K562 (cell line): ENCODE data around the gene PDGFA. TPM values are rescaled to one million over a fixed set of nuclear protein-coding genes. Genes with fewer than 3 reads are reported as not detected.

Experiments used
- BRCA1 ChIP-seq, 2 experiments: fragments of 450-650 bp in 1 of 2; sonication (generic) in 1 of 2; formaldehyde crosslinking in 1 of 2; IDR thresholded peaks; 2 replicates each; pipeline versions ENCODE4 v1.5.0 to v1.6.1; 2017 to 2020; ENCODE audit warnings: mild to moderate bottlenecking in 1 of 2, missing genetic modification reagents in 1 of 2
- CBX1 ChIP-seq: sonication (generic); IDR thresholded peaks from 2 replicates; pipeline ENCODE4 v1.6.1; 2016; ENCODE audit warnings: antibody characterized with exemption, low read depth, mild to moderate bottlenecking
- CBX8 ChIP-seq: fragments of 200-600 bp; sonication (generic); IDR thresholded peaks from 2 replicates; pipeline ENCODE4 v1.6.1; 2012; ENCODE audit warnings: borderline replicate concordance, mixed run types, low read depth, mild to moderate bottlenecking, moderate library complexity, mixed read lengths, low read length, control low read depth, inconsistent platforms; ENCODE audit not compliant: poor library complexity, severe bottlenecking; ENCODE audit errors: extremely low read depth
- EWSR1 ChIP-seq: fragments of 450-650 bp; IDR thresholded peaks from 2 replicates; pipeline ENCODE4 v1.6.1; 2018; ENCODE audit warnings: borderline replicate concordance, mild to moderate bottlenecking, low read depth, moderate library complexity; ENCODE audit not compliant: partially characterized antibody
- OTX1 ChIP-seq: fragments of 450-650 bp; formaldehyde crosslinking; IDR thresholded peaks from 2 replicates; pipeline ENCODE4 v1.4.0; 2022; ENCODE audit warnings: mild to moderate bottlenecking
- RBBP5 ChIP-seq: fragments of 200-600 bp; sonication (generic); IDR thresholded peaks from 2 replicates; pipeline ENCODE4 v1.6.1; 2012; ENCODE audit warnings: borderline replicate concordance, mild to moderate bottlenecking, low read length, control low read depth, inconsistent platforms; ENCODE audit not compliant: insufficient read depth, poor library complexity, severe bottlenecking
- STAG1 ChIP-seq: sonication (generic); formaldehyde crosslinking; IDR thresholded peaks from 2 replicates; pipeline ENCODE4 v1.5.0; 2020; ENCODE audit warnings: missing genetic modification reagents, borderline replicate concordance
- TGIF2 ChIP-seq: sonication (generic); formaldehyde crosslinking; IDR thresholded peaks from 2 replicates; pipeline ENCODE4 v1.8.1; 2022; ENCODE audit warnings: mild to moderate bottlenecking, missing genetic modification reagents, moderate library complexity
- USF2 ChIP-seq: sonication (generic); formaldehyde crosslinking; IDR thresholded peaks from 2 replicates; pipeline ENCODE4 v1.5.0; 2020; ENCODE audit warnings: missing genetic modification reagents
- ZBED1 ChIP-seq: IDR thresholded peaks from 2 replicates; pipeline ENCODE4 v1.6.1; 2014
- ZNF253 ChIP-seq: fragments of 250-450 bp; sonication (Bioruptor Pico); conservative IDR thresholded peaks from 2 replicates; pipeline ENCODE4 v1.6.1; 2021; ENCODE audit warnings: mild to moderate bottlenecking
- ZNF77 ChIP-seq: fragments of 250-450 bp; sonication (Bioruptor Pico); IDR thresholded peaks from 2 replicates; pipeline ENCODE4 v1.5.0; 2020
- polyA plus RNA-seq, 8 experiments: library from polyadenylated mRNA; depleted of rRNA in 4 of 8; stranded (reverse) in 5 of 8; unstranded in 3 of 8; fragments of >200 nt; fragmentation: Nextera tagmentation in 2 of 8; fragmentation: Illumina TruSeq in 1 of 8; extraction: Ambion mirVana in 2 of 8; extraction: Trizol in 1 of 8; gene quantifications; 2 replicates each; pipeline versions ENCODE4 v1.2.1 to v1.2.3, GENCODE V29; 2011 to 2014; ENCODE audit warnings: inconsistent platforms in 1 of 8, missing spikeins in 1 of 8
- total RNA-seq, 7 experiments: library from RNA; depleted of rRNA in 6 of 7; stranded (reverse); fragments of >200 nt in 6 of 7; fragmentation: Illumina TruSeq in 2 of 7; extraction: Trizol in 2 of 7; gene quantifications; 2 replicates each; pipeline versions ENCODE4 v1.2.1 to v1.2.3, GENCODE V29; 2011 to 2021; ENCODE audit warnings: low replicate concordance in 1 of 7

Gene PDGFA
- total and polyA plus RNA-seq, 9 of the 15 experiments (the other 6 are each of a cell fraction or from before 2014, with no cell fraction given): 2.5 to 10.2 (median 4.6) TPM

- TF ChIP-seq EWSR1 (no peak), ZBED1 (no peak), ZNF77 (CRISPR knock-in tag) (no peak), OTX1 (no peak), STAG1 (CRISPR knock-in tag) (no peak), ZNF253 (CRISPR knock-in tag) (no peak), TGIF2 (CRISPR knock-in tag) (no peak), RBBP5 (no peak), USF2 (CRISPR knock-in tag) (no peak), CBX1 (no peak), BRCA1 (IDR thresholded peaks at IDR 0.05) (no peak), BRCA1 (CRISPR knock-in tag; IDR thresholded peaks at IDR 0.05) (no peak), CBX8 (no peak)
These were observed at the start of gene PDGFA (continued) for GRCh38 chr7:519484-520390.
